Muscle layer of duodenum (tissue), 2 donors: ENCODE data around the gene PPP1R3E.

Experiments used
- H3K27ac ChIP-seq: one replicate; pipeline ENCODE4 v1.7.0; 2013; ENCODE audit warnings: mild to moderate bottlenecking, low read length
- H3K27me3 ChIP-seq: one replicate; pipeline ENCODE4 v1.7.0; 2013; ENCODE audit warnings: low read depth, mild to moderate bottlenecking, control low read depth, low read length
- H3K36me3 ChIP-seq, 2 donors: one replicate each; pipeline ENCODE4 v1.7.0; 2013; ENCODE audit warnings: low read length in 2 of 2, control low read depth in 1 of 2, mild to moderate bottlenecking in 1 of 2; ENCODE audit not compliant: insufficient read depth in 2 of 2, control insufficient read depth in 1 of 2
- H3K4me1 ChIP-seq, 2 donors: one replicate each; pipeline ENCODE4 v1.7.0; 2013; ENCODE audit warnings: low read length in 2 of 2, mild to moderate bottlenecking in 2 of 2, control low read depth in 1 of 2, moderate library complexity in 1 of 2; ENCODE audit not compliant: insufficient read depth in 2 of 2, control insufficient read depth in 1 of 2
- H3K4me3 ChIP-seq, 2 donors: one replicate each; pipeline ENCODE4 v1.7.0; 2013; ENCODE audit warnings: low read length in 2 of 2, low read depth in 1 of 2, mild to moderate bottlenecking in 1 of 2
- H3K9me3 ChIP-seq, 2 donors: one replicate each; pipeline ENCODE4 v1.7.0; 2013; ENCODE audit warnings: low read length in 2 of 2, control low read depth in 1 of 2, mild to moderate bottlenecking in 1 of 2; ENCODE audit not compliant: control insufficient read depth in 1 of 2
- donor health status: healthy.

PPP1R3E gene

DNA sequence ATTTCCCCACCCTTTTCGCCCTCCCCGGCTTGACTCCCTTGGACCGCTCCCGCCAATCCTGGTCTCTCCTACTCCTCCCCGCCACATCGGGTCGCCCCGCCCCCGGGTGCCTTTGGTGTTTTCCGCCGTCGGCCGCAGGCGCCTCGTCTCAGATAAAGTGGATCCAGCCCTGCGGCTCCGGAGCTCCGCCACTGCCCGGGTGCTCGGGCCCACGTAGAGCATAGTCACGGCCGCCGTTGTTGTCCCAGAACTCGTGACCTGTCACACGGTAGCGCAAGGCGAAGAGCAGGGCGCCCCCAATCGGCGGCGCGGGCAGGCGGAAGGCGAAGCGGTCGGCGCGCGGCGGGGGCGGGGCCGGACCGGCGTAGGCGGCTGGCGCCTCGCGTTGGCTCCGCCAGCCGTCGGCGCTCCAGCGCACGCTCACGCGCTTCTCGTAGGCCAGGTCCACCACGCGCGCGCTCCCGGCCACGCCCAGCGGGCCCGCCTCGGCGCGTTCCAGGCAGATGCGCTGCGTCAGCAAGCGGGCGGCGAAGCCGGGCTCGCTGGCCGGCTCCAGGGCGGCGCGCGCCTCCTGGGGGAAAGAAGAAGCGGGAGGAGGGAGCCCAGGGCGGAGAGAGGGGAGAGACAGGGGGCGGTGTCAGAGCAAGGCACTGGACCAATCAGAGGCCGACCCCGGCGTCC, 1.2 kb downstream of the PPP1R3E start:
- peak overlapping the region; percentile 99 for H3K27ac ChIP-seq
- peaks cover 13 to 29% of the 10 kb centered on the region in 2 donors for H3K4me1 ChIP-seq
- peaks cover 4 to 24% of the 10 kb centered on the region in 2 donors for H3K36me3 ChIP-seq

DNA sequence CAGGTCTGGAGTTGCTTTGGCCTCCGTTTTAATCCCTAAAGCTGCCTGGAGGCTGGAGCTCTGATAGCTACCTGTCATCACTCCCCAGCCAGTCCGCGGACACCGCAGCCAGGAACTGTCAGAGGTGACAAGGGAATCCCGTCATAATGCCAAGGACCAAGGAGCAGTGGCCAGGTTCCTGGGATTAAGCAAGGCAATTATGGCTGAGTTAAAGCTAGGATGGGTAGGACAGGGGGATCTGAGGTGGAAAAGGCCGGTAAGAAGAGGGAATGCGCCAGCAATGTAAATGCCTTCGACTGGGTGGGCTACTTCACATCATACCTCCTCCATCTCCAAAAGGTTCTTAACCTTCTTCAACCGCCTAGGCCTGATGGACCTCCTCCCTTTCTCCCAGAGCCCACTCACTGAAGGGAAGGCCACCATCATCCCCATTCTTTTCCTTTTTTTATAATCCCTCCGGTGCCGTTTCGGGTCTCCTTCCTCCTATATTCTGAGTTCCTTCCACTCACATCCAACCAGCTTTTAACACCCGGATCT, 1.9 kb downstream of the PPP1R3E start:
- no peaks in the 10 kb centered on the region for H3K9me3 ChIP-seq
- peak overlapping the region; percentile 99 for H3K27ac ChIP-seq
- H3K27me3 ChIP-seq = no peaks in the 10 kb centered on the region
- H3K36me3 ChIP-seq = peaks cover 4 to 24% of the 10 kb centered on the region in 2 donors
- peaks cover 7 to 23% of the 10 kb centered on the region in 2 donors for H3K4me1 ChIP-seq
- peak overlapping the region; percentile 85 to 95 for H3K4me3 ChIP-seq

More for the DNA sequence above, 1.2 kb downstream of the PPP1R3E start:
- H3K27me3 ChIP-seq = no peaks in the 10 kb centered on the region
- peak overlapping the region; percentile 76 to 85 for H3K4me3 ChIP-seq
- H3K9me3 ChIP-seq = no peaks in the 10 kb centered on the region

DNA sequence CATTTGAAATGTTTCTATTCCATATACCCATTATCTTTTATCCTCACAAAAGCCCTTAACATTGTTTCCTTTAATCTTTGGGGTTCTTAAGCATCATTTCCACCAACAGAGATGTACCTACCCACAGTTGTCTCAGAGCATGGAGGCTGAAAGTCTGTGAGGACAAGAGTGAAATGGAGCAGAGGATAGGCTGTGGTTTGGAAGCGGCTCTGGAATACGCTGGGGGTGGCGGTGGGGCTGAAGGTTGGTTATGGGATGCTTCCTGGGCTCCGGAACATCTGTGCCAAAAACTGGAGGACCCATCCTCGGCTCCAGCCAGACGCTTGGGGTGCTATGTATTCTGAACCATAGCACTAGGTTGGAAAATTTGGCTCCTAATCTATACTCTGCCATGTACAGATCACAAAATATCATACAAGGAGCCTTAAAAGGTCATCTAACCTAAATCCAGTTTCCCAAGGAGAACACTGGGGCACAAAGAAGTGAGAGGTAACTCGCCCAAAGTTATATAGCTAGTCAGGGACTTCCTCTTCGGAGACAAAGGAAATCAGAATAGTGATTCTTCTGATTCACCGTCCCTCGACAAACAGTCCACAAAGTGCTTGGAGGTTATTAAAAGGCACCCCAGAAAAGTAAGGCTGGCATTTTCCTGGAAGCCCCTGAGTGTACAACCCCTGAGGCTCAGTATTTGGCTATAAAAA, 2.5 kb downstream of the PPP1R3E start:
- peak overlapping the region; percentile 99 for H3K27ac ChIP-seq
- H3K4me1 ChIP-seq = peaks cover 5 to 23% of the 10 kb centered on the region in 2 donors
- peaks cover 4 to 24% of the 10 kb centered on the region in 2 donors for H3K36me3 ChIP-seq
- no peaks in the 10 kb centered on the region for H3K9me3 ChIP-seq
- H3K4me3 ChIP-seq = peak overlapping the region; percentile 85 to 95
- no peaks in the 10 kb centered on the region for H3K27me3 ChIP-seq

DNA sequence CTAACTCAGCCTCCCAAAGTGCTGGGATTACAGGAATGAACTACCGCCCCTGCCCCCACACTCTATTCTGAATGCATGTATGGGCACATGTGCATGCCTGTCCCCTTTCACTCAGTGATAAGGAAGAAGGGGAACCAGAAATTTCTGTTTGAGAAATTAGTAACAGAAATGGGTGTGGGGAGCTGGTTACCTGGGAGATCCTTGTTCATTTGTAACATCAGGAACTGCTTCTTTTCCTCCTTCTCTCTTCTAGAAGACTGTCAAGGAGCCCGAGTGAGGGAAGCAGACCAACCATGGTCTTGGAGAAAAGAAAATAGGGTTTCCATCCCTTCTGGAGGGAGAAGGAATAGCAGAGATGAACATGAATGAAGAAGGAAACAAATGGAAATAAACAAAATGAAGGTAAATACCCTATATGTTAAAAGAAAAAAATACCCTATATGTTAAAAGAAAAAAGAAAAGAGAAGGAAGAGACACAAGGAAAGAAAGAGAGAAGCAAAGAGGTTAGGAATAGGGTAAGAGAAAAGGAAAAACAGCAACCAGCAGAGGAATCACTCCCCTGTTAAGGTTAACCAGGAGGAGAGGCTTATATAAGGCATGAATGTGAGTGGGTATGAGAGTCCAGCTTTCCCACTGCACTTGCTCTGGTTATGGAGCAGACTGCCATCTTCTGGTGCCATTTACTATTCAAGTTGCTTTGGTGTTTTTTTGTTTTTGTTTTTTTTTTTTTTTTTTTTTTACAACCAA, 3.3 kb downstream of the PPP1R3E start:
- Histone ChIP-seq H3K4me1 (peaks cover 5 to 29% of the 10 kb centered on the region in 2 donors), H3K36me3 (peaks cover 4 to 24% of the 10 kb centered on the region in 2 donors), H3K4me3 (no peak overlapping the region), H3K27ac (peak overlapping the region; percentile 99), H3K9me3 (no peaks in the 10 kb centered on the region), H3K27me3 (no peaks in the 10 kb centered on the region)

DNA sequence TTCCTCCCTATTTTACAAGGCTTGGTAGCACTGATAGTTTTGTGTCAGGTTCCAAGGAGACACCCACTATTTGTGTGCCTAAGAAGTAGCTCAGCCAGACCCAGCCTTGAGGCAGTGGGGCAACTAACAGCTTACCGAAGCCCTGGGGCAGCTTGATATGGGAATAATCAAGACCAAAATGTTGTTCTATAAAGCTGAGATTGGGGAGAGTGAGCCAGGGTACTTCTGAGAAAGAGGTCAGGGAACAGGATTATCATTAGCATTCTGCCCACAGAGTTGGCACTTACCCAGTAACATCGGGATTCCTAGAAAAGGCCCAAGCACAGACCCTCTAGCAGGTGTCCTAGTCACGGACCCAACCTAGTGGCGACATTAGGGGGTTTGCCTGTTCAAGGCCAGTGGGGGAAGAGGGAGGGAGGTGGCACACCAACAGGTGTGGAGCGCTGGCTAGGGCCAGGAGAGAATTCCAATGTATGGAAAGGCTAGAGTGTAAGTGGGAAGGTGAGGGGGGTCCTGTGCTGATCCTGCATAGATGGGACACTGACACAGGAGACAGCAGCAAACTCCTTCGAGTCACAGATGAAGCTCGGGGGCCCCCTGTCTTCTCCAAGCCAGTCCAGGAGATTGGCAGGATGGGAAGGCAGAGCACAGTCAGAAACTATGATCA, 4.9 kb downstream of the PPP1R3E start:
- no peaks in the 10 kb centered on the region for H3K9me3 ChIP-seq
- H3K27me3 ChIP-seq = no peaks in the 10 kb centered on the region
- no peak overlapping the region for H3K4me3 ChIP-seq
- peaks cover 5 to 29% of the 10 kb centered on the region in 2 donors for H3K4me1 ChIP-seq
- peaks cover 4 to 24% of the 10 kb centered on the region in 2 donors for H3K36me3 ChIP-seq
- H3K27ac ChIP-seq = no peak overlapping the region

DNA sequence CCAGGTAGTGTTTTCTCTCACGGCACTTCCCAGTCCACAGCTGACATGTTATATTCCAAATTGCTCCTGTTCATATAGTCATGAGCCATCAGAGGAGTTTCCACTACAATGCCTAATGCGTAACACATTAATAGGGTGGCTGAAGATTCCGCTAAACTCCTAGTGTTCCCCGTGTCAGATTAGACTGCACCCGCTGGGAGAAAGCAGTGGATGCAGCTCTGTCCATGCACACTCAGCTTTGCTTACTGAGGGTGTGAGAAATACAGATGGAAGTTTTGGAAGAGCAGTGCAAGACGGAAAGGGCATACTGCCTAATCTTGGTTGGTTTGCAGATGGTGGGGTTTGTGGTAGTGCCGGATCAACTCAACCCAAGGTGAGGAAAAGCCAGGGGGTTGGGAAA, 5.6 kb downstream of the PPP1R3E start:
- no peak overlapping the region for H3K4me3 ChIP-seq
- H3K4me1 ChIP-seq = peaks cover 5 to 27% of the 10 kb centered on the region in 2 donors
- H3K27me3 ChIP-seq = no peaks in the 10 kb centered on the region
- peaks cover 4 to 24% of the 10 kb centered on the region in 2 donors for H3K36me3 ChIP-seq
- H3K9me3 ChIP-seq = no peaks in the 10 kb centered on the region
- H3K27ac ChIP-seq = no peak overlapping the region

DNA sequence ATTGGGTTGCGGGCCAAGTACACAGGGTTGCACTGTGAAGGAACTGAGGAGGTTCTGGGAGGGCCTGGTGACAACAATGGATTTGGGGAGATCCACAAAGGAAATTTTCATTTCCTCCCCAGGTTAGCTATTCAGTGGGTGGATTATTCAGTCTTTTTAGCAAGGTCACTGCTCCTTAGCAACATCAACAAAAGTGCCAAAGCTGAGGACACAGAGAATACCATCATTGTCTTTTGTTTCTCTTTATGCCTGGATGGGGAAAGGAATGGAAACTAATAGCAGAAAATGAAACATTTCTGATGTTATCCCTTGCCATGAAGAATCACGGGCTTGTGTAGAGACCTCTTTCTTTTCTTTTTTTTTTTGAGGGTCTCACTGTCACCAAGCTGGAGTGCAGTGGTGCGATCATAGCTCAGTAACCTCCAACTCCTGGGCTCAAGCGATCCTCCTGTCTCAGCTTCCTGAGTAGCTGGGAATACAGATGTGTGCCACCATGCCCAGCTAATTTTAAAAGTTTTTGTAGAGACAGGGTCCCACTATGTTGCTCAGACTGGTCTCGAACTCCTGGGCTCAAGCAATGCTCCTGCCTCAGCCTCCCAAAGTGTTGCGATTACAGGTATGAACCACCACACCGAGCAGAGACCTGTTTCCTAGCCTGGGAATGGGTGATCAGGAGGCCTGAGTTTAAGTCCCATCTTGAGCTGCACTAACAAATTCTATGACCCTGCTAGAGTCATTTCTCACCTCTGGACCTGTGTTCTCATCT, 6.5 kb downstream of the PPP1R3E start:
- Histone ChIP-seq H3K27ac (no peak overlapping the region), H3K27me3 (no peaks in the 10 kb centered on the region), H3K4me1 (peaks cover 5 to 25% of the 10 kb centered on the region in 2 donors), H3K9me3 (no peaks in the 10 kb centered on the region), H3K36me3 (peaks cover 4 to 22% of the 10 kb centered on the region in 2 donors), H3K4me3 (no peak overlapping the region)

DNA sequence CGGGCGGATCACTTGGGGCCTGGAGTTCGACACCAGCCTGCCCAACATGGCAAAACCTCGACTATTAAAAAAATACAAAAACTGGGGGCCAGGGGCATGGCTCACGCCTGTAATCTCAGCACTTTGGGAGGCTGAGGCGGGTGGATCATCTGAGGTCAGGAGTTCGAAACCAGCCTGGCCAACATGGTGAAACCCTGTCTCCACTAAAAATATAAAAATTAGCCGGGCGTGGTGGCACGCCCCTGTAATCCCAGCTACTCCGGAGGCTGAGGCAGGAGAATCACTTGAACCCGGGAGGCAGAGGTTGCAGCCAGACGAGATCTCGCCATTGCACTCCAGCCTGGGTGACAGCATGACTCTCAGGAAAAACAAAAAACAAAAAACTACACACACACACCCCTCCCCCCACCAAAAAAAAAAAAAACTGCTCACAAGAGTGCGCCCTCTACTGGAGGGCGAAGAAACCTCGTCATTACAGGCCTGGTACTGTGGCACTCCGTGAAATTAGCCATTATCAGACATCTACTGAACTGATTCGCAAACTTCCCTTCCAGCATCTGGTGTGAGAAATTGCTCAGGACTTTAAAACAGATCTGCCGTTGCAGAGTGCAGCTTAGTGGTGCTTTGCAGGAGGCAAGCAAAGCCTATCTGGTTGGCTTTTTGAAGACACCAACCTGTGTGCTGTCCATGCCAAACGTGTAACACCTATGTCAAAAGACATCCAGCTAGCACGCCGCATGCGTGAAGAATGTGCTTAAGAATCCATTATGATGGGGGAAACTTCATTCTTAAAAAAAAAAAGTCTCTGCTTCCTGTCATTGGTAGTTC, 7.7 kb downstream of the PPP1R3E start:
- Histone ChIP-seq H3K9me3 (no peaks in the 10 kb centered on the region), H3K27me3 (no peaks in the 10 kb centered on the region), H3K27ac (no peak overlapping the region), H3K4me3 (no peak overlapping the region), H3K4me1 (peaks cover 0 to 17% of the 10 kb centered on the region in 2 donors), H3K36me3 (peaks cover 4 to 18% of the 10 kb centered on the region in 2 donors)

DNA sequence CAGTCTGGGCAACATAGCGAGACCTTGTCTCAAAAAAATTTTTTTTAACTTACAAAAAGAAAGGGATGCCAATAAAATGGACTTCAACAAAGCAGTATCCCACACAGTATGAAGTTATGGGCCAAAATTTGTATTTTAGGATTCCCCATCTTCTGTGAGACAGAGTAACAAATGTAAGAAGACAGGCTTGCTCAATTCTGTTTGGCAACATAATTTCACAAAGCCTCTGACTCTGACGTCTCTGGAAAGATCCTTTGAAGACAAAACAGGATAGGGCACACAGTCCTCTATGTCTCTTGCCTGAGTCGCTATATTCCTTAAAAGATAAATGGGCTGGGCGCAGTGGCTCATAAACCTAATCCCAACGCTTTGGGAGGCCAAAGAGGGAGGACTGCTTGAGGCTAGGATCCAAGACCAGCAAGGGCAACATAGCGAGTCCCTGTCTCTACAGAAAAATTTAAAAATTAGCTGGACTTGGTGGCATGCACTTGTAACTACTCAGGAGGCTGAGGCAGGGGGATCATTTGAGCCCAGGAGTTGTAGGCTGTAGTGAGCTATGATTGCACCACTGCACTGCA, 15.7 kb downstream of the PPP1R3E start:
- H3K27ac ChIP-seq = peak overlapping the region; percentile 97
- H3K4me1 ChIP-seq = peaks cover 0 to 21% of the 10 kb centered on the region in 2 donors
- H3K36me3 ChIP-seq = no peaks in the 10 kb centered on the region
- H3K9me3 ChIP-seq = no peaks in the 10 kb centered on the region
- H3K4me3 ChIP-seq = peak overlapping the region; percentile 81 to 94
- H3K27me3 ChIP-seq = no peaks in the 10 kb centered on the region
